Posterior vena cava (tissue), 2 donors: ENCODE results near the gene HNF4A. TPM values are rescaled to one million over a fixed set of nuclear protein-coding genes. Genes with fewer than 3 reads are reported as not detected.
"Not testable (repeated sequence)": the region's sequence is repeated elsewhere in the genome, so short reads cannot be mapped to it uniquely, and the experiment has no call there.

Experiments used
- DNase-seq: peaks from one replicate; pipeline ENCODE4 v3.0.0-alpha.2; 2020; ENCODE audit warnings: low spot score
- intact Hi-C, 2 donors: fragments of 100-400 bp; cut with DNase I; formaldehyde crosslinking; loops; one replicate each; pipeline versions ENCODE4 v1.14.1 to v1.14.2; 2022 to 2023
- long read RNA-seq, 2 donors: library from polyadenylated mRNA; unstranded; transcript quantifications; one replicate each; pipeline ENCODE4 v2.0.0, GENCODE V29; 2020 to 2021
- total RNA-seq, 2 donors: library from RNA; stranded (reverse); fragmentation: NEBNext Ultra II Directional; extraction: Animal tissue kit (Norgen Biotek cat#: 25700); gene quantifications; one replicate each; pipeline ENCODE4 v1.2.1, GENCODE V29; 2021
- donor health status: DM: yes; HTN: yes; CAD: no.
- donor health status: DM: yes; HTN: yes; CAD: no.

Gene HNF4A
- total RNA-seq, result not detected
- long read RNA-seq, donor 1, result 0 reads
- long read RNA-seq, donor 2, result 0 reads

DNA sequence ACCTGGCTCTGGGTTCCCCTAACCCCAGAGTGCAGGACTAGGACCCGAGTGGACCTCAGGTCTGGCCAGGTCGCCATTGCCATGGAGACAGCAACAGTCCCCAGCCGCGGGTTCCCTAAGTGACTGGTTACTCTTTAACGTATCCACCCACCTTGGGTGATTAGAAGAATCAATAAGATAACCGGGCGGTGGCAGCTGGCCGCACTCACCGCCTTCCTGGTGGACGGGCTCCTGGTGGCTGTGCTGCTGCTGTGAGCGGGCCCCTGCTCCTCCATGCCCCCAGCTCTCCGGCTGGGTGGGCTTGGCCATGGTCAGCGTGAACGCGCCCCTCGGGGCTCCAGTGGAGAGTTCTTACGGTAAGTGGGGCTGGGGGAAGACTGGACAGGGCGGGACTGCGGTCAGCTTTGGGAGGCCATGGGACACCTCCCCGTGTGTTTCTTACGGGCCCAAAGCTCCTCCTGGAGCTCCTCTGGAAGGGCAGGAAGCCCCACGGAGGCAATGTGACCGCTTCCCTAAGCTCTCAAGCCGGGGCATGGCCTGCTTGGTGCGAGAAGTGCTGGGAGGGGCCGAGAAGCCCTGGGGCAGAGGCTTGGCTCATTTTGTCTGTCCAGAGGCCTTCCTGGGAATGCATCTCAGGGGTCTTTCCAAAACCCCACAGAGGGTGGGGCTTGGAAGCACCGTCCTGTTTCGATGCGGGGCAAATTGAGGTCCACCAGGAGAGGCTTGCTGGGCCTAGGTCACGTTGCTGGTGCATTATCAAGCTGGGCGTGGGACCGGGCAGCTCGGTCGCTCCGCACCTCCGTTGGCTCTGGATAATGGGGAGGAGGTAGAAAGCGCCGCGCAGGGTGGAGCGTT is at the start of gene HNF4A:
Gene HNF4A (plus strand): TSS at position 202 of the 855 bp plus-strand sequence. CDS start 106 bp downstream, at position 308.
- no peak for DNase-seq
- intact Hi-C loops, result no loop called here

GRCh38 chr20:44306927-44307326 is 48.6 kb upstream of the HNF4A start:
- no peak for DNase-seq
- intact Hi-C loops, result no loop called here

GRCh38 chr20:44309763-44310663 is 45.5 kb upstream of the HNF4A start:
- intact Hi-C loops, result loop anchor here in 1 of 2 donors (10.0 kb wide), 1 partner anchor 95 kb away; the partner anchor contains the start of gene OSER1

DNA sequence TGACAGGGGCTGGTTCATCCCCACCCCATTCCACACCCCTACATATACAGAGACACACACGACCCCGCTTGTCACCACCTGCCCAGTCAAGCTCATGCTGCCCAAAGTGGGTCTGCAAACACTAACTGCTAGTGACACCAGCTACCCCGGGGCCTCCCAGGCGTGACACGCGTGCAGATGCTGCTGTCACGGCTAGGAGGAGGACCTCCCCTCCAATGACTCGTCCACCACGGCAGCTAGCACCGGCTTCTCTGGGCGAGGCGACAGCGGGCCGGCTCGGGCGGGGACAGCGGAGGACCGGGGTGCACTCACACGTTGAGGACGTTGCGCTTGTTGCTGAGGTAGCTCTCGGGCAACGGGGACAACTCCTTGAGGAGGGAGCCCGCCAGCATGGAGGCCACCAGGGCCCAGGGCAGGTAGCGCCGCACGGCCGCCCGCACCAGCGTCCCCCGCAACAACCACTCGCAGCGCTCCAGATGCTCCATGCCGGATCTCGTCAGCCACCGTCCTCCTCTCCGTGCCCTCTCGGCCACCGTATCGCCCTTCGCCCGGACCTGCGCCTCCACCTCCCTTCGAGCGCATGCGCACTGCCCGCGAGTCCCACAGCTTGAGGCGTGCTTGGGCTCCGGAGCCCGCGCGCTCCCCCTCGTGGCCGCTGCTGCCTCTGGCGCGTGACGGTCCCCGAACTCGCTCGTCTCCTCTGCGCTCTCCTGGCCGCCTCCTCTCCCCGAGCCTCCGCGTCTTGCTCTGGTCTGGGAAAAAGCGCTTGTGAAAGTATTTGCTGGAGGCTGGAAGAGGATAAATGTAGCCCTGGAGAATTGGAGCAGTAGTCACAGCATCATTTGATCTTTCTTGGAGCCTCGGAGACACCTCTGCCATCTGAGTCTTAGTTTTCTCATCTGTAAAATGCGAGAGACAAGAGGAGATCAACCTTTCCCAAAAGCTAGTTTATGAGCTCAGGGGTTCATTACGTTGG is 44.5 kb upstream of the HNF4A start, which contains the start of gene FITM2:
Gene FITM2 (minus strand): TSS at position 539 of the 976 bp plus-strand sequence. CDS start 54 bp downstream, at position 485.
- peak; percentile 100 for DNase-seq
- intact Hi-C loops, result loop anchor here (1.0 to 10.0 kb wide), 2 partner anchors 96 kb away; partner anchors contain the start of gene OSER1 (in 1 of the 2)

More at GRCh38 chr20:44309763-44310663, 45.5 kb upstream of the HNF4A start:
- DNase-seq, result no peak

GRCh38 chr20:44314870-44315269 is 40.6 kb upstream of the HNF4A start:
- intact Hi-C loops, result loop anchor here in 1 of 2 donors (10.0 kb wide), 1 partner anchor 100 kb away; the partner anchor contains the start of gene OSER1
- DNase-seq, result no peak

DNA sequence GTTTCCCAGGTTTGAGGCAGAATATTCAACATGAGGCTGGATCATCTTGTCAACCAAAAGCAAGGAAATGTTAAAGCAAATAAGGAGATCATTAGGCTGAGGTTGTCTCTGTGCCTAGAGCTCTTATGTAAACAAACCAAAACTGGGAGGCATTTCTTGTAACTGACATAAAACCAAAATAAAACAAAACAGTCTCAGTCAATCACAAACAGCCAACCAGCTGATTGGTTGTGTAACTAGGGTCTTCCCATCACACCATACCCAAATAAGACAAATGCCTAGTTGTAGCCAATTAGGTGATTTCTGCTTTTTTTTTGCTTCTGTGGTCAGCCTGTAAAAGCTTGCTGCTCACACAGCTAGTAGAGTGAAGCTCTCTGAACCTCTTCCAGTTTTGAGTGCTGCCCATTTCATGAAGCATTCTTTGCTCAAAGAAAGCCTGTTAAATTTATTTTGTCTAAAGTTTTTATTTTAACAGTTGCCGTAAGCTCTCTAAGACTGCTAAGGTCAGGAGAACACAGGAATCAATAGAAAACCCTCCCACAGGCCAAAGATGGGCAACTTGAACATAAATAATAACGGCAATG is 35.6 kb upstream of the HNF4A start:
- intact Hi-C loops, result loop anchor here in 1 of 2 donors (2.0 to 10.0 kb wide), 2 partner anchors 31 to 105 kb away; partner anchors contain the start of gene OSER1
- no peak for DNase-seq

GRCh38 chr20:44324343-44324742 is 31.2 kb upstream of the HNF4A start:
- DNase-seq, result no peak
- intact Hi-C loops, result no loop called here

DNA sequence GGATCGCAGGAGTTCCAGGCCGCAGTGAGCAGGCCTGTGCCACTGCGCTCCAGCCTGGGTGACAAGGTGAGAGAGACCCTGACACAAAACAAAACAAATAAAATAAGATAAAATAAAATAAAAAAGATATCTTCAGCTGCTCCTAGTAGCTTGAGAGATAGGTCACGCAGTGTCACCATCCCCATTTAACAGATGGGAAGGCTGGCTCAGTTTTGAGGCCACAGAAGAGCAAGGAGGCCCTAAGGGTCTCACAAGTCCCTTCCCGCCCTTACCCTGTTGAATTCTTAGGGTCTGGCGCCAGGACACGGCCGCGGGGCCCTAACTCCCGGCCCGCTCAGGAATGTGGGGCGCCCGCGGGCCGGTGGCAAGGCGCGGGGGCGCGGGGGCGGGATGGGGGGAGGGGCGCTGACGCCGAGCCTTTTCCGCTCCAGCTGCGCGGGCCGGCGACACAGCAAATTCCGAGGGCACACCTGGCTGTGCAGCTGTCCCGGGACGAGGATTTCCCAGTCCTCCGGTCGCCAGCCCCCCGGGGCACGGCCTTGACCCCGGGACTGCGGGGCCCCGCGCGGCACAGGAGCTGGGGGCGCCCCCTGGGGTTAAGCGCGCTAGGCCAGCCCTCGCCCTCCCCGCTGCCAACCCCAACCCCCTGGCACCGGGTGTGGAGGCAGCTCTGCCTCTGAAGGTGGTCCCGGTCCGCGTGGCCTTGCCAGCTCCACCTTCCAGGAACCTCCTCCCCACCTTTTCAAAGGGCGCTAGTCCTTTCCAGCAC is 28.9 kb upstream of the HNF4A start:
- intact Hi-C loops, result no loop called here
- no peak for DNase-seq

- DNase-seq, result peak; percentile 43
- intact Hi-C loops, result not testable (repeated sequence)
Observed at GRCh38 chr20:44327748-44328147, 27.8 kb upstream of the HNF4A start.

- DNase-seq, result no peak
- intact Hi-C loops, result no loop called here
Observed at GRCh38 chr20:44328428-44328827, 27.1 kb upstream of the HNF4A start.

DNA sequence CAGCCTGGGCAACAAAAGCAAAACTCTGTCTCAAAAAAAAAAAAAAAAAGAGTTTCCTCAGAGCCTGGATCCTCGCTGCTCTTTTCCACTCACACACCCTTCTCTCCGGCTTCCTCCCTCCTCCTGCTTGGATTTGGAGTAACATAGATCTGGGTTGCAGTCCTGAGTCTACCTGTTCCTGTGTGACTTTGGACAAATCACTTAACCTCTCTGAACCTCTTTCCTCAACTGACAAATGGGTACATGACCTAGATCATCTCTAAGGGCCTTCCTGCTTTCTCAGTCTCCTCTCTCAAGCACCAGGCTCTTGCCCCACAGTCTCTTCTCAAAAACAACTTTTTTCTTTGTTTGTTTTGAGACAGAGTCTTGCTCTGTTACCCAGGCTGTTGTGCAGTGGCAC is 24.3 kb upstream of the HNF4A start:
- intact Hi-C loops, result no loop called here
- no peak for DNase-seq

- intact Hi-C loops, result no loop called here
- no peak for DNase-seq
Observed at GRCh38 chr20:44334306-44334705, 21.2 kb upstream of the HNF4A start.

DNA sequence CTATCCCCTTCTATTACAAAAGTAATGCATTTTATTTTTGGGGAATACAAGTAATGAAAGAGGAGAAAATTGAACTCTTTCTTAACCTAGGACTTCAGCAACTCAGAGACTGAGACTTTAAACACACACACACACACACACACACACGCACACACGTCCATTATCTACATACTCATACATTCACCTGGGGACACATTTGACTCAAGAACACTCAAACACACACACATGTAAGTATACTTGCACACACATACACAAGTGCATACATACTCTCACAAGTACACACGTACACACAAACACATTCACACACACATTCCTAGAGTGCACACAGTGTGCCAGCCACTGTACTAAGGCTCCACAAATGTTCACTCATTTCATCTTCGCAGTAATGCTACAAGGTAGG is 20.8 kb upstream of the HNF4A start:
- intact Hi-C loops, result no loop called here
- DNase-seq, result no peak

DNA sequence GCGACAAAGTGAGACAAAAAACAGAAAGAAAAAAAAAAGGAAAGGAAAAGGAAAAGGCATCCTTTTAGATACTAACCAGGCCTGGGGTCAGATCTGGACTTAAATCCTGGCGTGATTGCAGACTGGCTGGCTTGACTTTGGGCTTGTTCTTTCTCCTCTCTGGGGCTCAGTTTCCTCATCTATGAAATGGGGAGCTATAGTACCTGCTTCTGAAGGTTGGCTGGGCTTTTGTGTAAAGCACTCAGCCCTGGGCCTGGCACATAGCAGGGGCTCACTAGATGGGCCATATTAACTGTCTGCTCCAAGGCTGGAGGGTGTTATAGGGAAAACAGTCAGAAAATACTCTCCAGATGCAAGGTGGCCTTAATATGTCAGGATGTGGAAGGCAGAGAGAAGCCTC is 19.8 kb upstream of the HNF4A start:
- intact Hi-C loops, result no loop called here

DNA sequence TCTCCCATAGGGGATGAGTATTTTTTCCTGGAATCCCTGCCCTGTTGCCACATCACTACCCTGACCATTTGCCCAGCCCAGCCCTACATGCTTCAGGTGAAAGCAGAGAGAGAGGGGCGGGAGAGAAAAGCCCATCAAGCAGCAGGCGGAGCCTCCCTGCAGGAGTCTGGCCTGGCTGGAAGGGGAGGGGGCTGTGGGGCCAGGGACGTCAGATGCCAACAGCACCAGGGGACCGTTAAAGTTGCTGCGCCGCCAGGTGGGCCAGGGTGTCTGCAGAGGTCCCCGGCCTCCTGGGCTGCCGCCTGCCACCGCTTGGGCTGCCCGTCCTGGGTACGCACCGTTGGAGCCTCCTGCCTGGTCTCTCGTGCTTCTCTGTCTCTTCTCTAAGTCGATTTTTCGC is 19.4 kb upstream of the HNF4A start:
- DNase-seq, result no peak
- intact Hi-C loops, result no loop called here

More for the DNA sequence above, 19.8 kb upstream of the HNF4A start:
- DNase-seq, result no peak

GRCh38 chr20:44336725-44337380 is 18.6 kb upstream of the HNF4A start, which contains the start of gene R3HDML:
Gene R3HDML (plus strand): TSS chr20:44337043. CDS start chr20:44337158, 115 bp downstream.
- intact Hi-C loops, result no loop called here
- DNase-seq, result no peak

DNA sequence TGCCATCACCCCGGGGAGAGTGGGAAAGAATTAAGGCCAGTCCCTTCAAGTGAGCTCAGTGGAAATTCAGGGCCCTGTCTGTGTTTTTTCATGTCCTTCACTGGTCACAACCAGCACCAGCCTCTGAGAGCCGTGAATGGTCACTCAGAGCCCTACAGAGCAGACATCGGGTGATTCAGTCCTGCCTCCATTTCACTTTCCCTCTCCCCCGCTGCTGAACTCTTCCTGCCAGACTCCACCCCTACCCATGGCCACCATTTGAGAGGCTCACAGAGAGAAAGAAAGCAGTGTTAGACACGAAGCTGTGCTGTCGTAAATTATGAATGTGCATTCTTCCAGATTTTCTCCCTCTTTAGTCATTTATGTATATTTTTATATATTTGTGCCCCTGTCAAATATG is 13.3 kb upstream of the HNF4A start:
- intact Hi-C loops, result no loop called here
- DNase-seq, result no peak
